Muscle of back (tissue), 13 donors: Measurements from ENCODE around the gene PLK4. TPM values are rescaled to one million over a fixed set of nuclear protein-coding genes. Genes with fewer than 3 reads are reported as not detected.

ENCODE experiments used
- DNase-seq, 3 donors: peaks; one replicate each; pipeline versions ENCODE4 v3.0.0 to v3.0.0-alpha.2; 2013
- long read RNA-seq, 9 donors: transcript quantifications; one replicate each; lab custom pipeline, GENCODE V29; 2026
- polyA plus RNA-seq, 10 donors: library from polyadenylated mRNA; unstranded; fragments of 120-200 nt; gene quantifications; one replicate each; pipeline ENCODE4 v1.2.1, GENCODE V29; 2013; ENCODE audit not compliant: insufficient read length in 10 of 10

The PLK4 gene
- 10 to 100 TPM in 7 of 10 donors, 1 to 10 TPM in 3; 7.3 to 16.6 (median 11.1) TPM for polyA plus RNA-seq
- long read RNA-seq, donor 1, partial matches to known transcripts = 0 of 4 reads
- long read RNA-seq, donor 1, other reads (novel, unspliced or antisense) = 0 of 4 reads
- long read RNA-seq, donor 2, partial matches to known transcripts = 0 of 2 reads
- long read RNA-seq, donor 2, other reads (novel, unspliced or antisense) = 0 of 2 reads
- long read RNA-seq, donor 3 = 0 reads
- long read RNA-seq, donor 4, partial matches to known transcripts = 0 of 1 reads
- long read RNA-seq, donor 4, other reads (novel, unspliced or antisense) = 0 of 1 reads
- long read RNA-seq, donor 5, partial matches to known transcripts = 0 of 4 reads
- long read RNA-seq, donor 5, other reads (novel, unspliced or antisense) = 0 of 4 reads
- long read RNA-seq, donor 6, partial matches to known transcripts = 0 of 1 reads
- long read RNA-seq, donor 6, other reads (novel, unspliced or antisense) = 0 of 1 reads
- long read RNA-seq, donor 7, partial matches to known transcripts = 0 of 2 reads
- long read RNA-seq, donor 7, other reads (novel, unspliced or antisense) = 0 of 2 reads
- long read RNA-seq, donor 8, transcript PLK4-206 (6 exons, 811 nt) = major isoform, 6 of 6 reads
- long read RNA-seq, donor 8, partial matches to known transcripts = 0 of 6 reads
- long read RNA-seq, donor 8, other reads (novel, unspliced or antisense) = 0 of 6 reads
- long read RNA-seq, donor 9 = 0 reads

DNA sequence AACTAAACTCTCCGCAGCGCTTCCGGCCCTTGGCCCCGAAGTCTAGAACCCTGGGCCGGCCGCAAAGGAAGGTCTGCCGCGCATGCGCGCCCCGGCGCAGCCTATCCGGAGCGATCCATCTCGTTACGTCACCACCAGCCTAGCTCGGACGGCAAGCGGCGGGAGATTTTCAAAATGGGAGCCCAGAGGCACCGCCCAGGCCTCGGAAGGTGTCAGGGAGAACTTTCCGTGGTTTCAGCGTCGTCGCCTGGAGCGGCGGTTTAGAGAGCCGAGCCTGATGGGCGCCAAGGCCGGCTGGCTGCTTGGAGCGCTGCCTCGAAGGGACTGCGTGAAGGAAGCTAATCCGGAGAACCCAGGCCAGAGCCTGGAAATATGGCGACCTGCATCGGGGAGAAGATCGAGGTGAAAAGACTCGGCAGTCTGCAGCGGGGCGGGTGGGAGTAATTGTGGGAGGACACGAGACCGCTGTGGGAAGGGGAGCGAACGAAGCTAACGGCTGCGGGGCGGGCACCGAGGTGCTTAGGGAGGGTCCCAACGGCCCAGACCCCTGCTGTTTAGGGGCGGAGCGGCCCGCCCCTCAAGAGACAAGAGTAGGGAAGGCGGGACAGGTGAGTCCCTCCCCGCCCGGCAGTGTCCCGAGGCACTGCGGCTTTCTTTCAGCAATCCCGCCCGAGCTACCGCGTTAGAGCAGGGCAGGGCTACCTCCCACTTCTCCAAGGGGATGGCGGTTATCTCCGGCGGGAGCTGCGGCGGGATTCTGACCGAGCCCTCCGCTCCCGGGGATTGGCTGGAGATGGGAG is at the start of gene PLK4:
TSS of gene PLK4 (plus strand) at position 131 of the 800 bp plus-strand sequence. CDS start at position 373, 242 bp downstream.
- peak; percentile 97 to 99 (median 98) for DNase-seq

DNA sequence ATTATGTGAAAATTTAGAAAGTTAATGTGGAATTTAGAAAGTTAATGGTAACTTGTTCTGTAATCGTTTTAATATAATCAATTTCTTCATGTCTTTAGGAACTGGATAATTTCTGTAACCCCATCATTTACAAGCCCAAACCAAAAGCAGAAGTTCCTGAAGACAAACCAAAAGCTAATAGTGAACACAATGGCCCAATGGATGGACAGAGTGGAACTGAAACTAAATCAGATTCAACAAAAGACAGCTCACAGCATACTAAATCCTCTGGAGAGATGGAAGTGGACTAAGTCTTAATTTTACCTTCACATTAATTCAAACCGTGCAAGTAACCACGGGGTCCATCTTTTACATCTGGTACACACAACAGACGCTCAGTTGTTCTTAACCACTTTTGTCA is 48.1 kb upstream of the PLK4 start:
- no peak for DNase-seq

DNA sequence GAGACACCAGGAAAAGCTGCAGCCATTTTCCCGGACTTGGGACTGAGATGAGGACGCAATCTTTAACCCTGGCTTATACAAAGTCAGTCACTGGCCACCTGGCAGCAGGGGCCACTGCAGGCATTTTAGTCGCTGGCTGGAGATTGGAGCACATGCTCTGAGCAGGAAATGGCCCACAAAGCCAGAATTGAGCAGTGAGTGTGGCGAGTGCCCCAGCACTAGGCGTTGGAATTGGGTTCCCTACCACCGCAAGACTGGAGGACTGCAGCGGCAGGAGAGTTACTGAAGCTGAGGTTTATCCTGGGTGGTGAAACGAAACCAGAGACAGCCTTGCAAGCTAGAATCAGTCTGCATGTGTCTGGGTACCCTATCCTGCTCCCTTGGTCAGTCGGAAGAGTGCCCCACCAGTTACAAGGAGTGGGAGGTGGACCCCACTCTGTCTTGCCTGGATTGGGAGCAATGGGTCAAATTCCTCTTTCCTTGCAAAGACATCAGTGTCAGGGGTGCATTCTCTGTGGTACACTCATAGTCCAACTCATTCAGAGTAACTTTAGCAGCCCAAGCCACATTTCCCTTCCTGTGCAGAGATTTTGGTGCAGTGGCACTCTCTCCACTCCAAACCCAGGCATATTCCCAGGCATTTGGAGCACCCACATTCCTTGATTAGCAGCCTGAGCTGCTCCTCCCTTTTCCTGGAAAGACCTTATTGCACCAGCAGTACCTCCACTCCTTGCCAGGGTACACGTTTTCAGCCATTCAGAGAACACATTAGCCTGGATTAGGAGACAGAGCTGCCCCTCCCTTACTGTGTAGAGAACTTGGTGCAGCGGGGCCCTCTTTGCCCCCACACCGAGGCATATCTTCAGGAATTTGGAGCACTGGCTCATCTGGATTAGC is 36.7 kb upstream of the PLK4 start:
- no peak for DNase-seq

DNA sequence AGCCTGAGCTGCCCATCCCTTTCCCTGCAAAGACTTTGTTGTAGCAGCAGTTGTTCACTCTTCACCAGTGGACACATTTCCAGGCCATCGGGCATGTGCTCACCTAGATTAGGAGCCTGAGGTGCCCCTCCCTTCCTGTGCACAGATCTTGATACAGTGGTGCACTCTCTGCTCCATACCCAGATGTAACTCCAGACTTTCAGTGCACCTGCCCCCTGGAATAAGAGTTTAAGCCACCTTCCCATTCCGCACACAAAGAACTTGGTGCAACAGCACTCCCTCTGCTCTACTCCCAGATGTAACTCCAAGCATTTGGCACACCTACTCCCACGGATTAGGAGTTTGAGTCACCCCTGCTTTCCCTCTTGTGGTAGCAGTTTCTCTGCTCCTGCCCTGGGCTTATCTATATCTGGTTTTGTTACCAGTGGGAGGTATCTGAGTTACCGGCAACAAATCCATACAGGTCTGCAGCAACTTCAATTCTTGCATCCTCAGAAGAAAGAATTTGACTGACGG is 36.0 kb upstream of the PLK4 start:
- no peak for DNase-seq

DNA sequence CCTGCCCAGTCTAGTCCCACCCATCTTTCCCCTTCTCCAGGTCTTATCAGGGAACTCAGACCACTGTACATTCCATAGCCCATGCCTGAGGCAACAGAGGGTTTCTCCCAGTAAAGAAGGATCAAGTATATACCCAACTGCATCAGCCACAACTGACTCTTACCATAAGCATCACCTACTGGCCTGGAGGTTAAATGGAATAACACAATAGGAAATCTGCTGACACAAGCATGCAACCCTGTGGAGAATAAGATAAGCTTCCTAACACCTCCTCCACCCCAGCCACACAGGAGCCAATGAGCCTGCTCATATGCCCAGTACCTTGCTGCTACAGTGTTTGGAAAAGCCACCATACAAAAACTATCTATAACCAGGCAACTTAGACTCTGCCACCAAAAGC is 34.6 kb upstream of the PLK4 start:
- DNase-seq = no peak

DNA sequence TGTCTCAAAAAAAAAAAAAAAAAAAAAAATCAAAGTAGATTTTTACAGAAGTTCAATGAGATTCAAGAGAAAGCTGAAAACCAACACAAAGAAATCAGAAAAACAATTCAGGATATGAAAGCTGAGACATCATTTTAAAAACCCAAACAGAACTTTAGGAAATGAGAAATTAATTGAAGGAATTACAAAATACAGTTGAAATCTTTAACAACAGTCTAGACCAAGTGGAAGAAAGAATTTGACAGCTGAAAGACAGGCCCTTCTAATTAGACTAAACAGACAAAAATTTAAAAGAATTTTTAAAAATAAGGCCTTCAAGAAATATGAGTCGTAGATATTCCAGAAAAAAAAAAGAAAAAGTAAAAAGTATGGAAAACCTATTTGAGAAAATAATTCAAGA is 33.9 kb upstream of the PLK4 start:
- no peak for DNase-seq

DNA sequence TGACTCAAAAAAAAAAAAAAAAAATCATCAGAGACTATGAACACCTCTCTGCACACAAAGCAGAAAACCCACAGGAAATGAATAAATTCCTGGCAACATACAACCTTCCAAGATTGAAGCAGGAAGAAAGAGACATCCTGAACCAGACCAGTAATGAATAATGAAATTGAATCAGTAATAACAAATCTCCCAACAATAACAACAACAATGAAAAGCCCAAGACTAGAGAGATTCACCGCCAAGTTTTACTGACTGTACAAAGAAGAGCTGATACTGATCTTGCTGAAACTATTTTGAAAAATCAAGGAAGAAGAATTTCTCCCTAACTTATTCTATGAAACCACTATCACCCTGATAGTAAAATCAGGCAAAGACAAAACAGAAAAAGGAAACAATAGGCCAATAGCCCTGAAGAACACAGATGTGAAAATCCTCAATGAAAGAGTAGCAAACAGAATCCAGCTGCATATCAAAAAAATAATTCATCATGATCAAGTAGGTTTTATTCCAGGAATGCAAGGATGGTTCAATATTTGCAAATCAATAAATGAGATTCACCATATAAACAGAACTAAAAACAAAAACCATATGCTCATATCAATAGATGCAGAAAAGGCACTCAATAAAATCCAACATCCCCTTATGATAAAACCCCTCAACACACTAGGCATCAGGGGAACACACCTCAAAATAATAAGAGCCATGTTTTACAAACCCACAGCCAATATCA is 31.0 kb upstream of the PLK4 start:
- no peak for DNase-seq

DNA sequence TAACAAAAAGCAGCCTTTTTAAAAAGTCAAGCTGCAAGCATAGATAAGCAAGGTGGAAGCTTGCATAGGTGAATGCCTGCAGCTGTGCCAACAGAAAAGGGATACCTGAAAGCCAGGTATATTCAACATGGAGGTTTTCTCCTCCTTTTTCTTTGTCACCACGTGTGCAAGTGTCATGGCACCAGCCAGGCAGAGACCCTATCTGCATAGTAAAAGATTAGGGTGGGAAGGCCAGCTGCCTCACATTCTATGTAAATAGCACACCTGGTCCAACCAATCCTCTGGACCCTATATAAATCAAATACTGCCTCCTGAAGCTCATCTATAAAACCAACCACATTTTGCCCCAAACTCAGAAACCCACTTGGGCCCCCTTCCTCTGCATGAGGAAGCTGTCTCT is 28.0 kb upstream of the PLK4 start:
- no peak for DNase-seq

DNA sequence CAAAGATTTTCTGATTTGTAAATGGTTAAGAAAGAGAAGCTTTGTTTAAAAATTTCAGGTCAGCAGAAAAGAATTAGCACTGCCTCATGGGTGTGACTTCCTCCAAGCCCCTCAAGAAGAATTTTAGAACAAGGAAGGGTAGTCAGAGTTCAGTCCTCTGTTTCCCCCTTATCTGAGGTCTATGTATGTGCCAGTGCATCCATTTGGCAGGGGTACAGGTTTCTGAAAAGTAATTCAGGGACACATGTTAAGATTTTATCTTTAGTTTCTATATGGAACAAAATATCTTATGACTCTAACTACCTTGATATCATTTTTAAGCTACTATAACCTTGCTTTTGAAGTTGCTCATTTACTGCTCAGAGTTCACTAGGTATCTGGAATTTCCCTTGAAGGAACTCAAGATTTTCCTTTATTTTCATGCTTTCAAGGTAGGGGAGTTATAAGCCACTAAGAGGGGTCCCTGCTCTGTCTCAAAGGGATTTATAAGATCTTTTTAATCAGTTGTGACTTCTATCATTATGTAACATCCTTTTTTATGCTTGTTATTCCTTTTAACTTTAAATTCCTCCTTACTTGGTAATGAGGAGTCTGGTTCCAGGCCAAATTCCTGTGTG is 24.4 kb upstream of the PLK4 start:
- DNase-seq = no peak

DNA sequence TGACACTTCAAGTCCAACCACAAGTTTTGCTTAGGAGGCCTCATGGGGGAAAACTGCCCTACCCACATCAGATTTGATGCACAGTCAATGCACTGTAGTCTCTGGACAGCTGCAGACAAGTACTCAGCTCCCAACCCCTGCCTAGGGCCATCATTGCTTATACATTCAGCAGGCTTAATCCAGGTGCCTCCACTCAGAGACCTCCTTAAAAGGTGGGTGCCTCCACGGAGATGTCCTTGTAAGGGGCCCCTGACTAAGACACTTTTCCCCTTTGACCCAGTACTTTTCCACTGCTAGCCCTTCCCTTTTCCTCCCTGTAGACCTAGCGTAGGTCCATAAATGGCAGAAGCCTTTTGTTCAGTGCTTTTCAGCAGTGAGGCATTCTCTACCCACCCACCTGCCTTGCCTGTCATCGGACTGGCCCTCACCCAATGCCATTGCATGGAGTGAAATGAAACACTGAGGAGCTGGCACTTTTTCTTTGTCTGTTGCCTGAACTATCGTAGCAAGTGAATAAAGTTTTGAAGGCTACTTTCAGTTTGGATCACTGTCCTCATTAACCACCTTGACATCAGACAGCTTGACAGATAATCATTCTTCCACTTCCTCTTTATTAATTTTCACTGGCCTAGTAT is 23.8 kb upstream of the PLK4 start:
- peak in 1 of 3 donors; percentile 64 for DNase-seq

DNA sequence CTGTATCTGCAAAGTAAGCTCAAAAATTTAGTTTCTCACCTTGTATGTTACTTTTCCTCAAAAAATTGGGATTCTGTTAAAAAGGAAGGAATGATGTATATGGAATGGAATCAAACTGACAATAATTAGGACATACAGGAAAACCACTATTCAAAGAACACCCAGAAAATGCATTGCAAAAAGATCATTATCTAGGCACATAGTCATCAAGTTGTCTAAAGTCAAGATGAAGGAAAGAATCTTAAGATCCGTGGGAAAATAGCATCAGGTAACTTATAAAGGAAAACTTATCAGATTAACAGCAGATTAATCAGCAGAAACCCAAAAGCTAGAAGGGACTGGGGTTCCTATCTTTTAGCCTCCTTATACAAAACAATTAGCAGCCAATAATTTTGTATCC is 23.1 kb upstream of the PLK4 start:
- DNase-seq = no peak

DNA sequence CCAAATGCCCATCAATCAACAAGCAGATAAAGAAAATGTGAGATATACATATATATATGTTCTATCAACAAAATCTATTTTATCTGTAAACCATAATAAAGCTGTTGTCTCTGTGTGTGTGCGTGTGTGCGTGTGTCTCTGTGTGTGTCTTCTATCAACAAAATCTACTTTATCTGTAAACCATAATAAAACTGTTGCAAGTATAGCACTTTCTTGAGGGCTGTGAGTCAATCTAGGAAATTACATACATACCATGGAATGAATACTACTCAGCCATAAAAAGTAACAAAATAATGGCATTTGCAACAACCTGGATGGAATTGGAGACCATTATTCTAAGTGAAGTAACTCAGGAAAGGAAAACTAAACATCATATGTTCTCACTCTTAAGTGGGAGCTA is 12.5 kb upstream of the PLK4 start:
- DNase-seq = no peak

DNA sequence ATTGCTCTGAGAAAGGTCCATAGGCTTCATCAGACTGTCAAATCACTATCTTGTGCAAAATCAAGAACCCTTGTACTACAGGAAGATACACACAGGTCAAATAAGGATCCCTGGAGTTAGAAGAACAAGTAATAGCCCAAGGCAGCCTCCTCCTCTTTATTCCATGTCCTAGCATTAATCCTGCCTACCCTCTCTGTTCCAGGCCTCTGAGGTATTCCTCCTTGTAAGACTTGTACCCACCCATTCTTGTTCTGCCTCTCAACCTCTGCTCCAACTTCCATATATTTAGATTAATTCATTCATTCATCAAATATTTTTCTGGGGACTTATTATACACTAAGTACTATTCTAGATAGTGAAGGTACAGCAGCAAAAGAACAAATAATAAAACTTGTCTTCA is 10.4 kb upstream of the PLK4 start:
- DNase-seq = no peak

DNA sequence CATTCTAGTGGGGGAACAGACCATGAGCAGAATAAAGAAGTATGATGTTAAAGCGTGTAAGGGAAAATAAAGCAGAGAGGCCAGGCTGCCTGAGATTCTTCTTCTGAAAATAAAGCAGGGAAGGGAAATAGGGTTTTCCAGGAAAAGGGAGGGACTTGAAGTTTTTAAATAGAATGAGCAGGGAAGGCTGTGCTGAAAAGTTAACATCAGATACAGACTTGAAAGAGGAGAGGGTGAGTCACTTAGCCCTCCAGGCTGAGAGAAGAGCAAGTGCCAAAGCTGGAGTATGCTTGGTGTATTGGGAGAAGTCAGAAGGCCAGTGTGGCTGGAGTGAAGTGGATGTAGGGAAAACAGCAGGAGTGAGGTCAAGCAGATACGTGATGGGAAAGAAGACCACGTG is 10.0 kb upstream of the PLK4 start:
- DNase-seq = peak; percentile 27 to 37 (median 33)

DNA sequence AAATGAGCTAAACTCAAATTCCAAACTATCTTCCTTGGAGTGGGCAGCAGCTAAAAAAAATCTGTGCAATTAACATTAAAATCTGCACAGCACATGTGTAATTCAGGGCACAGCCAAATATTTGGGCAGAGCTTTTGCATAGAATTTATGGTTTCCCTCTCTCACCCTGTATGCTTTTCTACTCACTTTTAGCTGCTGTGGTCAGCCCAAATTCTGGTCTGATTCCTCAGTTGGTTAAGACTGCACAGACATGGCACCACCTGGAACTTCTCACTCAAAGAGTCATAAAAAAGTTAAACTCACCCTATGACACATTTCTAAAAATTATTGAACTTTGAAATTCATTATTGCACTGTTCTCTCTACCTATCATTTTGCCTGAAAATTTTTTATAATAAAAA is 4.9 kb upstream of the PLK4 start:
- DNase-seq = no peak

DNA sequence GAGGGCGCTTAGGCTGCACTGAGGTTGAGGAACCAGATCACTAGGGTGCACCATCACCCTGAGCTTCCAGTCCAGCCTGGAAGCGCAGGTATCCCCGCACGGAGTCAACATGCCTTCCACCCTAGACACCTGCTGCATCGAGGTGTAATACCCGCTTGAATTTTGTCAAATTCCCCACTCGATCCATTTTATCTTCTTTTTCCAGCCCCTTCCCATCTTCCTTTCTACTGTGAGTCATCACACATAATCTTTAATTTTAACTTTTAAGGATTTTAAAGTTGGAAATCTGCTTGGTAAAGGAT is 821 bp downstream of the PLK4 start:
- no peak for DNase-seq

DNA sequence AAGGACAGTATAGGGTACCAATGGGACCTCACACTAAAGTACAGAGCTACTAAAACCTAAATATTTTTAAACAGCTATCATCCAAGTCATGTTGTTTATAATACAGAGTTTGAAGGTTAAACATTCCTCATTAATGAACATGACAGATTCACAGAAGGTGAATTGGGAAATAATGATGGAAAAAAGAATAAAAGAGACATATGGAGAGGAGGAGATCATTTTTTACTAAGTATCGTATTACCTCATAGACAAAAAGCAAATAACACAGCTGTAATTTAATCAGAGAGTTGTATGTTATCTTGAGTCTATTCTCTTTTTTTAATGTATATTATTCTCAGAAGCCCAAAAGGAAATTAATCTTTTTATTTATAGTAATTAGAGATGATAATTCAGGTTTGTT is 7.9 kb downstream of the PLK4 start:
- no peak for DNase-seq

DNA sequence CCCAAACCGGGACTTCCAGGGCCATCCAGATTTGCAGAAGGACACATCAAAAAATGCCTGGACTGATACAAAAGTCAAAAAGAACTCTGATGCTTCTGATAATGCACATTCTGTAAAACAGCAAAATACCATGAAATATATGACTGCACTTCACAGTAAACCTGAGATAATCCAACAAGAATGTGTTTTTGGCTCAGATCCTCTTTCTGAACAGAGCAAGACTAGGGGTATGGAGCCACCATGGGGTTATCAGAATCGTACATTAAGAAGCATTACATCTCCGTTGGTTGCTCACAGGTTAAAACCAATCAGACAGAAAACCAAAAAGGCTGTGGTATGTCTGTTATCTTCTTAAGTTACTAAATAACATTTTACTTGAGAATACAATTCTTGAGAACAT is 9.2 kb downstream of the PLK4 start:
- DNase-seq = peak in 1 of 3 donors; percentile 2

DNA sequence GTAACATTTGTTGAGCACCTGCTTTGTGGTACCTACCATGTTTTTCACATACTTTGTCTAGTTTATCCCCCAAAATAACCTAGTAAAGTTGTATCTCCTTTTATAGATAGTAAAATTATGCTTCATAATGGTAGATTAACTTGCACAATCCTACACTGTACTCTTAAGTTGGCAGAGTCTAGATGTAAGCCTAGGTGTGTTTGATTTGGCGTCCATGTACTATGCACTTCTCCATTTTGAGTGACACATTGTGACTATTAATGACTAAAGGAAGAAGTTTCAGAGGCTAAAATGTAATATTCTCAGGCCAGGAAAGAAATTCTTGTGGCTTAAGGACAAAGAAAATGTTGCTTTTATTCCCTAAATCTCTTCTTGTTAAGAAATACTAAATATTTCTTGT is 15.4 kb downstream of the PLK4 start:
- DNase-seq = no peak

DNA sequence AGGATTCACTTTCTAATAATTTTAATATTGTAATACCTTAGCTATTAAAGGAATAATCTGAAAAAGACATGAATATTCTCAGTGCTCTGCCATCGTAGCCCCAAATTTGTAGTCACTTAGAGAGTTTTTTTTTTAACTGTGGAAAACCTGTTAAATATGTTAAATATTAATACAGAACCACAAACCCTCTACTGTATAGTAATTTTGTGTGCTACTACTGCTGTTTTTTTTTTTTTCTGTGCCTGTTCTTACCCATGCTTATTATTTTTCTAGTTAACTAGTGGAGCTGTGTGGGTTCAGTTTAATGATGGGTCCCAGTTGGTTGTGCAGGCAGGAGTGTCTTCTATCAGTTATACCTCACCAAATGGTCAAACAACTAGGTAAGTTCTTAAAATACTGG is 15.8 kb downstream of the PLK4 start:
- no peak for DNase-seq
